Frontal cortex (tissue), 4 donors: ENCODE data around the gene EFNA2. TPM values are rescaled to one million over a fixed set of nuclear protein-coding genes. Genes with fewer than 3 reads are reported as not detected.
"Not testable (repeated sequence)": the region's sequence is repeated elsewhere in the genome, so short reads cannot be mapped to it uniquely, and the experiment has no call there.

ENCODE experiments used
- DNase-seq, 2 donors: peaks; one replicate each; pipeline ENCODE4 v3.0.0; 2012; ENCODE audit warnings: low spot score in 2 of 2
- FAIRE-seq: peaks from 2 replicates; lab custom pipeline; 2012; peaks lifted over from hg19 to GRCh38; lab: Jason Lieb, UNC
- total RNA-seq: library from RNA; depleted of rRNA; stranded (reverse); fragments of >200 nt; gene quantifications from one replicate; pipeline ENCODE4 v1.2.3, GENCODE V29; 2014
- donor health status: control.
- donor health status: control.
- donor health status: control.

The EFNA2 gene
- total RNA-seq, 1 donor from 2014 or later, result 13.0 TPM

DNA sequence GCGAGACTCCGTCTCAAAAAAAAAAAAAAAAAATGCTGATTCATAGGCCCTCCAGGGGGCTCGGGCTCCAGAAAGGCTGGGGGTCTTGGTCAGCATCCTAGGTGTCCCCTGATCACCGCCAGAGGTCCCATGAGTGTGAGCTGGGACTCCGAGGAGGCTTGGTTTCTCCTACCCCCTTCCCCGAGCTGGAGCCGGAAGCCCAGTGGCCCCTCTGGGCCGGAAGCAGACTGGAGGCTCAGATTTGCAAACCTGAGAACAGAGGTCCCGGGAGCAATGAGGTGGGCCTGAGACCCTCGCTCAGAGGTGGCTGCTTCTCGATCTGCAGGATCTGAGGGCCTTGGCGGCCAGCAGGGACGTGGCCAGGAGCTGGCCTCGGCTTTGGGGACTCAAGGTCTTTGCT lies 41.5 kb downstream of the EFNA2 start:
- FAIRE-seq, result no peak
- DNase-seq, result no peak

DNA sequence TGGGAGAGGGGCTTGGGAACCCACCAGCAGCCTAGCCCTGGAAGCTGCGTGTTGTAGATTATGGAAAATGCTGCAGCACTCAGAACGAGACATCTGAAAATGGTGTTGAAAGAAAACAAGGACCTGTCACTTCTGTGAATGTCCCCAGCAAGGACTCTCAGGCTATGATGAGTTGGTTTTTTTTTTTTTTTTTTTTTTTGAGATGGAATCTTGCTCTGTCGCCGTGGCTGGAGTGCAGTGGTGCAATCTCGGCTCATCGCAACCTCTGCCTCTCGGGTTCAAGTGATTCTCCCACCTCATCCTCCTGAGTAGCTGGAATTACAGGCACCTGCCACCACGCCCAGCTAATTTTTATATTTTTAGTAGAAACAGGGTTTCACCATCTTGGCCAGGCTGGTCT lies 46.5 kb downstream of the EFNA2 start:
- not testable (repeated sequence) for DNase-seq

DNA sequence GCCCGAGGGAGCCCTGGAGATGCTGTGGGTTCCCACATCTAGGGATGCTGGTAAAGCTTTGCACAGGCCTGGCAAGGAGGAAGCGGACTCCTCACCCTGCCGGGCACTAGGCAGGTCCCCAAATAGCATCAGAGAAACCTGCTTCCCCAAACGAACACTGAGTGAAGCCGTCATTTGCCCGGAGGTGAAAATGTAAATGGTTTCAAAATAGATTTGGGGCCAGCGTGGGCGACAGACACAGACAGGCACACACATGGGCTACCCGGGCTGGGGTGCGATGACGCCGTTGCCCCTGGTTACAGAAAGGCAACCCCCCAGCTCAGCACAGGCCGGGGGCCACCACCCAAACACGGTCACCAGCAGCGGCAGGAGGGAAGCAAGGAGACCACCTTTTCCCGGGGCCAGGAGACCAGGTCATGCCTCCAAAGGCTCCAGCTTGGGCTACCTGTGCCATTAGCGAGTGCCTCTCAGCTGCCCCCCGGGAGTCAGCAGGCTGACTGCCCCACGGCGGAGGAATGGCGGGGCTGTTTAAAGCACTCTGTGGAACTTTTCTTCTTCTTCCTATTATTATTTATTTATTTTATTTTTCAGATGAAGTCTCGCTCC lies 50.5 kb downstream of the EFNA2 start:
- no peak for DNase-seq

More for the DNA sequence above, 46.5 kb downstream of the EFNA2 start:
- not testable (repeated sequence) for FAIRE-seq

DNA sequence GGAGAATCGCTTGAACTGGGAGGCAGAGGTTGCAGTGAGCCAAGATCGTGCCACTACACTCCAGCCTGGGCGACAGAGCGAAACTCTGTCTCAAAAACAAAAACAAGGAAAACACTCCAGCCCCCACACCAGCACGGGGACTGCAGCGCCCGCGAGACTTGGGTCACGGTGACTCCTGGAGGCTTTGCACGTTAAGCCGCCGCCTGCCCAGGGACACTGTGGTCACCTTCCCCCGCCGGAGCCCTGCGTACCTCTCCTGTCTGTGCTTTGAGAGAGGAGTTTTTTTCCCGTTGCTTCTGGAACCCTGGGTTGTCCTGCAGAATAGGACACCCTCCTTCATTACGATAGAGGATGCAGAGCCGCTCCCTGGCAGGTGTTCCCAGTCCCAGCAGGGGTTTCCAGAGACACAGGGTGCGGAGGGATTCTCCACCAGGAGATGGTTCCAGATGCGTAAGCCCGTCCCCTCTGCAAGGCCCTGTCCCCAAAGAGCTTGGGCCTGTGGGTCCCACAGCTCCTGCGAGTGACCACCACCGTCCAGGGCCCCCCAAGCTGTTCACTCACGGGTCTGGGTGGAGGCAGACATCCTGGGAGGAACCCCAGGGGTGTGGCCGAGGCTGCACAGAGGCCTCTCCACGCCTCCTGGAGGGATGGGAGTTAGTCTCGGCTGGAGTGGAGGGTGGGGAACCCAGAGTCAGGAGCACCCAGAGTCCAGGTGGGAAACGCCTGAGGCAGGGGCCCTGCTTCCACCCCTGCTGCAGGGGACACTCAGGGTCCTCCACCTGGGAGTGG lies 55.2 kb downstream of the EFNA2 start:
- FAIRE-seq (no peak), DNase-seq (no peak)

More for the DNA sequence above, 50.5 kb downstream of the EFNA2 start:
- FAIRE-seq, result no peak

DNA sequence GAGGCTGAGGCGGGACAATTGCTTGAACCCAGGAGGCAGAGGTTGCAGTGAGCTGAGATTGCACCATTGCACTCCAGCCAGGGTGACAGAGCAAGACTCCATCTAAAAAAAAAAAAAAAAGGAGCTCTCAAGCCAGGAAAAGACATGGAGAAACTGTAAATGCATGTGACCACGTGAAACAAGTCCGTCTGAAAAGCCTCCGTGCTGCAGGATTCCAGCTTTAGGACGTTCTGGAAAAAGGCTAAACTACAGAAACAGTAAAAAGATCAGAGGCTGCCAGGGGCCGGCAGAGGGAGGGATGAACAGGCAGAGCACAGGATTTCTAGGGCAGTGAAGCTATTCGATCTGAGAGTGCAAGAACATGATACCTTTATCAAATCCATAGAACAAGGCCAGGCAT lies 57.4 kb downstream of the EFNA2 start:
- DNase-seq, result no peak
- FAIRE-seq, result no peak

DNA sequence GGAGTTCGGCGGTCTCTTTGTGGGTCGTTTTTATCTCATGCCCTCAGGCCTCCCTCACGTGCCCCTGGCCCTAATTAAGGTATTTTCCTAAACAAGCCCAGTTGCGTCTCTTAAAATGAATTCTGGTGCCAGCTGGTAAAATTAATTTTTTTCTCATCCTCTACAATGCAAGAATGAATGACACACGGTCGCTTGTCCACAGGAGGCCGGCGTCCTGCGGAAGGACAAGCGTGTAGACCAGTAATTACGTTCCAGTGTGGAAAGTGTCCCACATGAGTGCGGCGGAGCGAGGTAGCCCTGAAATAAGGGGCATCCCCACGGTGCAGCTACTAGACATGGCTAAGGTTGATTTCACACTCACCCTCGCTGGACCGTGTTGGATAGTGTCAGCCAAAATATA lies 63.5 kb downstream of the EFNA2 start:
- no peak for FAIRE-seq
- no peak for DNase-seq

DNA sequence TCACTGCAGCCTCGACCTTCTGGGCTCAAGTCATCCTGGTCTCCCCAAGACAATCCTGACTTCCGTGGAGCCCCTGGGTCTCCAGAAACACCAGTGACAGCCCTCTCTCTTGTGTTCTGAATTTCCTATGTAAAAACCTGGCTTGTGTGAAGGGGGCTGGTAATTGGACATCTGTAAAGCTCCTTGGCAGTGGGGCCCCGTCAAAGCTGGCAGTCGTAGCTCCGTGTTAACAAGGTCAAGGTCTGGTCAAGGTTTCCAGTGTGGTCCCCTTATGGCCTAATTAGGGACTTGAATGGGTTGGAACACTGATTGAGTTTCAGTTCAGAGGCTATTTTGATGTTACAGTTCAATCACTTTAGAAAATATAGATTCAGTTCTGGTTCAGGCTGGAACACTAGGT lies 65.2 kb downstream of the EFNA2 start:
- DNase-seq, result no peak
- FAIRE-seq, result no peak

Other genes with a start within 250 kb of the EFNA2 start
- gene ABCA7, start 245.8 kb upstream of the EFNA2 start, total RNA-seq, result 2.0 TPM
- gene ARHGAP45, start 218.7 kb upstream of the EFNA2 start, total RNA-seq, result 1.2 TPM
- gene POLR2E, start 190.5 kb upstream of the EFNA2 start, total RNA-seq, result 35.5 TPM
- gene GPX4, start 181.9 kb upstream of the EFNA2 start, total RNA-seq, result 150 TPM
- 4.1 TPM for gene SBNO2, start 111.6 kb upstream of the EFNA2 start, total RNA-seq
- gene STK11, start 80.1 kb upstream of the EFNA2 start, total RNA-seq, result 45.7 TPM
- gene CBARP, start 47.9 kb upstream of the EFNA2 start, total RNA-seq, result 5.3 TPM
- 11.0 TPM for gene ATP5F1D, start 44.1 kb upstream of the EFNA2 start, total RNA-seq
- 14.3 TPM for gene MIDN, start 37.3 kb upstream of the EFNA2 start, total RNA-seq
- gene CIRBP, start 16.5 kb upstream of the EFNA2 start, total RNA-seq, result 573 TPM
- 8.6 TPM for gene FAM174C, start 10.3 kb upstream of the EFNA2 start, total RNA-seq
- gene NDUFS7, start 98.0 kb downstream of the EFNA2 start, total RNA-seq, result 27.7 TPM
- 15.5 TPM for gene GAMT, start 115.7 kb downstream of the EFNA2 start, total RNA-seq
- gene DAZAP1, start 121.7 kb downstream of the EFNA2 start, total RNA-seq, result 43.6 TPM
- 276 TPM for gene RPS15, start 152.5 kb downstream of the EFNA2 start, total RNA-seq
- 116 TPM for gene APC2, start 164.2 kb downstream of the EFNA2 start, total RNA-seq
- gene C19orf25, start 193.3 kb downstream of the EFNA2 start, total RNA-seq, result 17.9 TPM
- 3.7 TPM for gene PCSK4, start 204.5 kb downstream of the EFNA2 start, total RNA-seq
- gene REEP6, start 205.3 kb downstream of the EFNA2 start, total RNA-seq, result 2.4 TPM
- gene ADAMTSL5, start 227.1 kb downstream of the EFNA2 start, total RNA-seq, result under 0.01 TPM
- gene PLK5, start 238.2 kb downstream of the EFNA2 start, total RNA-seq, result not detected